Caco-2 (cell line): ENCODE measurements around the gene ZNF786. TPM values are rescaled to one million over a fixed set of nuclear protein-coding genes. Genes with fewer than 3 reads are reported as not detected.
"Not testable (repeated sequence)": the region's sequence is repeated elsewhere in the genome, so short reads cannot be mapped to it uniquely, and the experiment has no call there.

Experiments
- BruUV-seq: library from RNA; stranded (reverse); fragments of 400-500 nt; replicated peaks from 2 replicates; lab custom pipeline; 2021; lab: Mats Ljungman, UMichigan
- CTCF ChIA-PET: fragments of 300-600 bp; sonication (Branson Sonifier 250); formaldehyde crosslinking; loops from one replicate; lab custom pipeline; 2022; ENCODE audit warnings: antibody characterized with exemption; lab: Charles Lee
- POLR2A ChIA-PET: fragments of 300-600 bp; sonication (Branson Sonifier 250); formaldehyde crosslinking; loops from one replicate; lab custom pipeline; 2022; ENCODE audit warnings: antibody characterized with exemption; lab: Charles Lee
- DNase-seq, 2 experiments: peaks; one replicate each; pipeline versions ENCODE4 v3.0.0 to v3.0.0-alpha.2; 2020 to 2022
- H3K27me3 ChIP-seq: replicated peaks from 2 replicates; pipeline ENCODE4 v1.6.0; 2011; ENCODE audit warnings: low read length; ENCODE audit not compliant: control insufficient read depth, insufficient read depth
- H3K36me3 ChIP-seq: 2 replicates; pipeline ENCODE4 v1.5.1; 2011; ENCODE audit warnings: low read length; ENCODE audit not compliant: control insufficient read depth, insufficient read depth
- H3K4me1 ChIP-seq: fragments of 250-450 bp; sonication (Bioruptor Pico); 2 replicates; pipeline ENCODE4 v1.5.1; 2020; ENCODE audit warnings: mild to moderate bottlenecking
- H3K4me3 ChIP-seq: 2 replicates; pipeline ENCODE4 v1.5.1; 2011; ENCODE audit warnings: low read depth, mild to moderate bottlenecking, control low read depth, low read length
- H3K9me3 ChIP-seq: fragments of 250-450 bp; sonication (Bioruptor Pico); 2 replicates; pipeline ENCODE4 v1.5.1; 2020; ENCODE audit warnings: mild to moderate bottlenecking, moderate library complexity
- H3K27ac Mint-ChIP-seq: one replicate; pipeline ENCODE4 v1.8.0; 2022; ENCODE audit warnings: mixed read lengths; ENCODE audit not compliant: unreplicated experiment
- H3K27me3 Mint-ChIP-seq: one replicate; pipeline ENCODE4 v1.8.0; 2022; ENCODE audit warnings: mixed read lengths; ENCODE audit not compliant: insufficient read depth, unreplicated experiment
- H3K36me3 Mint-ChIP-seq: one replicate; pipeline ENCODE4 v1.8.0; 2022; ENCODE audit warnings: mild to moderate bottlenecking, mixed read lengths; ENCODE audit not compliant: insufficient read depth, unreplicated experiment
- H3K4me1 Mint-ChIP-seq: one replicate; pipeline ENCODE4 v1.8.0; 2022; ENCODE audit warnings: low read depth, mixed read lengths; ENCODE audit not compliant: unreplicated experiment
- H3K4me3 Mint-ChIP-seq: one replicate; pipeline ENCODE4 v1.8.0; 2022; ENCODE audit warnings: mild to moderate bottlenecking, moderate library complexity, mixed read lengths; ENCODE audit not compliant: unreplicated experiment
- H3K9me3 Mint-ChIP-seq: one replicate; pipeline ENCODE4 v1.8.0; 2022; ENCODE audit warnings: mixed read lengths; ENCODE audit not compliant: unreplicated experiment
- intact Hi-C: fragments of 100-400 bp; cut with micrococcal nuclease; formaldehyde crosslinking; loops from one replicate; pipeline ENCODE4 v1.10.0; 2022; ENCODE audit not compliant: unreplicated experiment
- total RNA-seq: library from RNA; stranded (reverse); gene quantifications from 2 replicates; pipeline ENCODE4 v1.2.3, GENCODE V29; 2022
- TF ChIP-seq, protein P1 (sequence below), 2 experiments: fragments of 200-600 bp in 1 of 2; IDR thresholded peaks; 1 replicate in 1 of 2; 2 replicates in 1 of 2; pipeline versions ENCODE4 v1.5.1 to v1.8.0; 2011 to 2022; ENCODE audit warnings: antibody characterized with exemption in 1 of 2, control low read depth in 1 of 2, inconsistent platforms in 1 of 2, low read depth in 1 of 2, low read length in 1 of 2, mild to moderate bottlenecking in 1 of 2, moderate library complexity in 1 of 2; ENCODE audit not compliant: insufficient read depth in 1 of 2, severe bottlenecking in 1 of 2, unreplicated experiment in 1 of 2

The ZNF786 gene
- total RNA-seq, 1 experiment from 2014 or later = 9.4 TPM

DNA sequence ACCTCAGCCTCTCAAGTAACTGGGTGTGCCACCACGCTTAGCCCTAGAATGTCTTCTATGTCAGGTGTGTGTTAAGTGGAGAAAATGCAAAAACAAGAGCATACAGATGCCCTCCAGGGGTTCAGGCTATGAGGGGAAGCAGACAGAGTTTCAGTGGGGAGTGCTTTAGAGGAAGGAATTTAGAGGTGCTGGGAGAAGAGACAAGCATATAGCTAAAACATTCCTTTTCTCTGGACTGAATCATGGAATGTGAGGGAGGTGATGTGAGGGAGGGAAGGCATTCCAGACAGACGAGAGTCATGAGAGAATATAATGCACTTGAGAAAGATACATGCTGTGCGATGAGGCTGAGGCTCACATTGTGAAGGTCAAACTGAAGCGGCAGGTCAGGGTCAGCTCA is 6.6 kb upstream of the ZNF786 start:
- CTCF ChIA-PET = interaction anchor here (0.7 to 1.5 kb wide), 3 partner anchors 31 to 63 kb away, joined by 3 read pairs; partner anchors contain the start of gene ZNF398
- Histone ChIP-seq H3K4me1 (peaks cover 8% of the 10 kb centered on the region; the same call in 1 of the 2 replicates), H3K4me3 (no peak overlapping the region), H3K27me3 (no peaks in the 10 kb centered on the region), H3K36me3 (no peaks in the 10 kb centered on the region), H3K9me3 (no peaks in the 10 kb centered on the region)
- Mint-ChIP-seq H3K4me1 (peaks cover 11% of the 10 kb centered on the region), H3K27ac (no peak overlapping the region), H3K36me3 (no peaks in the 10 kb centered on the region), H3K4me3 (no peak overlapping the region), H3K27me3 (no peaks in the 10 kb centered on the region), H3K9me3 (no peaks in the 10 kb centered on the region)
- POLR2A ChIA-PET = interaction anchor here (0.6 kb wide), 1 partner anchor 52 kb away, joined by 3 read pairs; no protein-coding TSS in a partner anchor
- intact Hi-C loops = no loop called here
- TF ChIP-seq, protein P1, sequence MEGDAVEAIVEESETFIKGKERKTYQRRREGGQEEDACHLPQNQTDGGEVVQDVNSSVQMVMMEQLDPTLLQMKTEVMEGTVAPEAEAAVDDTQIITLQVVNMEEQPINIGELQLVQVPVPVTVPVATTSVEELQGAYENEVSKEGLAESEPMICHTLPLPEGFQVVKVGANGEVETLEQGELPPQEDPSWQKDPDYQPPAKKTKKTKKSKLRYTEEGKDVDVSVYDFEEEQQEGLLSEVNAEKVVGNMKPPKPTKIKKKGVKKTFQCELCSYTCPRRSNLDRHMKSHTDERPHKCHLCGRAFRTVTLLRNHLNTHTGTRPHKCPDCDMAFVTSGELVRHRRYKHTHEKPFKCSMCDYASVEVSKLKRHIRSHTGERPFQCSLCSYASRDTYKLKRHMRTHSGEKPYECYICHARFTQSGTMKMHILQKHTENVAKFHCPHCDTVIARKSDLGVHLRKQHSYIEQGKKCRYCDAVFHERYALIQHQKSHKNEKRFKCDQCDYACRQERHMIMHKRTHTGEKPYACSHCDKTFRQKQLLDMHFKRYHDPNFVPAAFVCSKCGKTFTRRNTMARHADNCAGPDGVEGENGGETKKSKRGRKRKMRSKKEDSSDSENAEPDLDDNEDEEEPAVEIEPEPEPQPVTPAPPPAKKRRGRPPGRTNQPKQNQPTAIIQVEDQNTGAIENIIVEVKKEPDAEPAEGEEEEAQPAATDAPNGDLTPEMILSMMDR (IDR thresholded peaks at IDR 0.05; ENCODE audit: insufficient read depth in 1 of 2, low read depth in 1 of 2, low read length in 1 of 2, severe bottlenecking in 1 of 2, unreplicated experiment in 1 of 2) = no peak
- DNase-seq = no peak
- no TSS peak for BruUV-seq

DNA sequence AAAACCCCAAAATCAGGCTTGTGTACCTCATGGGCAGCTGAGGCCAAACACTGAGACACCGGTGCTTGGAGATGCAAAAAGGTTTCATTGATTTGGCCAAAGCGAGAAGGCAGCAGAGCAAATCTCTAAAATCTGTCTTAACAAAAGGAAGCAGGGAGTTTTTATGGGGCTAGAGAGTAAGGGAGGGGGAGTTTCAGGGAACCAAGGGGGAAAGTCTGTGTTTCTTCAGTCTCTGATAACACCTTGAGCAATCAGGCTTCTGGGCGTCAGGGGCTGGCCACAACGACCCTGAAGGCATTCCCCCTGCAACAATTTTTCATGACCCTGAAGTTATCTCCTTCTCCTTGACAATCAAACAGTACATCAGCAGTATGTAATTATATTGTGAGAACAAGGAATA is 2.7 kb upstream of the ZNF786 start:
- Histone ChIP-seq H3K4me3 (no peak overlapping the region), H3K9me3 (no peaks in the 10 kb centered on the region), H3K36me3 (no peaks in the 10 kb centered on the region), H3K27me3 (no peaks in the 10 kb centered on the region), H3K4me1 (peaks cover 8% of the 10 kb centered on the region; the same call in 1 of the 2 replicates)
- ChIA-PET POLR2A (no interaction called here), CTCF (interaction anchor here (0.6 kb wide), 2 partner anchors 32 to 34 kb away, joined by 3 to 6 read pairs; no protein-coding TSS in a partner anchor)
- Mint-ChIP-seq H3K4me1 (peaks cover 5% of the 10 kb centered on the region), H3K36me3 (peaks cover 17% of the 10 kb centered on the region), H3K4me3 (no peak overlapping the region), H3K27me3 (no peaks in the 10 kb centered on the region), H3K27ac (no peak overlapping the region), H3K9me3 (no peaks in the 10 kb centered on the region)
- intact Hi-C loops = loop anchor here (5.0 kb wide), 3 partner anchors 54 to 591 kb away; partner anchors contain the start of gene ZNF398
- TF ChIP-seq, protein P1 (IDR thresholded peaks at IDR 0.05; ENCODE audit: insufficient read depth in 1 of 2, low read depth in 1 of 2, low read length in 1 of 2, severe bottlenecking in 1 of 2, unreplicated experiment in 1 of 2) = no peak
- peak in 1 of 2 experiments; percentile 20 for DNase-seq
- TSS peak; percentile 32 for BruUV-seq

DNA sequence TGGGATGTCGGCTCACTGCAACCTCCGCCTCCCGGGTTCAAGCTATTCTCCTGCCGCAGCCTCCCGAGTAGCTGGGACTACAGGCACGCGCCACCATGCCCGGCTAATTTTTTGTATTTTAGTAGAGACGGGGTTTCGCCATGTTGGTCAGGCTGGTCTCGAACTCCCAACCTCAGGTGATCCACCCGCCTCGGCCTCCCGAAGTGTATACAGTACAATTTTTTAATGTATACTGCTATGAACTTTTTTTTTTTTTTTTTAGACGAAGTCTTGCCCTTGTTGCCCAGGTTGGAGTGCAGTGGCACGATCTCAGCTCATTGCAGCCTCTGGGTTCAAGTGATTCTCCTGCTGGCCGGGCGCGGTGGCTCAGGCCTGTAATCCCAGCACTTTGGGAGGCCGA is 1.7 kb upstream of the ZNF786 start:
- intact Hi-C loops = loop anchor here (5.0 kb wide), 3 partner anchors 55 to 590 kb away; partner anchors contain the start of gene ZNF398

More for the DNA sequence above, 1.7 kb upstream of the ZNF786 start:
- H3K27me3 Mint-ChIP-seq, H3K27ac Mint-ChIP-seq, H3K4me3 Mint-ChIP-seq, H3K9me3 Mint-ChIP-seq, POLR2A ChIA-PET, H3K4me1 ChIP-seq, H3K36me3 ChIP-seq, DNase-seq, H3K4me3 ChIP-seq, H3K4me1 Mint-ChIP-seq, H3K27me3 ChIP-seq, CTCF ChIA-PET, BruUV-seq, H3K9me3 ChIP-seq: not testable (repeated sequence)
- H3K36me3 Mint-ChIP-seq = peaks cover 22% of the 10 kb centered on the region
